DOHH2 (cell line): Measurements from ENCODE around the gene DCST1.

ENCODE experiments used
- H3F3A ChIP-seq: fragments of 200-600 bp; sonication (generic), shearing (Covaris generic); 2 replicates; pipeline ENCODE4 v1.6.0; 2016; ENCODE audit warnings: antibody characterized with exemption, mild to moderate bottlenecking; ENCODE audit not compliant: control insufficient read depth, insufficient read depth
- H3K27ac ChIP-seq: fragments of 200-600 bp; sonication (generic); 2 replicates; pipeline ENCODE4 v1.5.1; 2014; ENCODE audit warnings: low read depth, mild to moderate bottlenecking, low read length, moderate library complexity
- H3K27me3 ChIP-seq: fragments of 200-600 bp; sonication (generic); 2 replicates; pipeline ENCODE4 v1.6.1; 2014; ENCODE audit warnings: mild to moderate bottlenecking, low read length, mixed read lengths; ENCODE audit not compliant: control insufficient read depth
- H3K36me3 ChIP-seq: fragments of 200-600 bp; sonication (generic); 2 replicates; pipeline ENCODE4 v1.6.1; 2014; ENCODE audit warnings: mild to moderate bottlenecking, low read length, moderate library complexity, mixed read lengths; ENCODE audit not compliant: control insufficient read depth
- H3K4me1 ChIP-seq: fragments of 200-600 bp; sonication (generic); 2 replicates; pipeline ENCODE4 v1.6.1; 2014; ENCODE audit warnings: mild to moderate bottlenecking, low read length, mixed read lengths; ENCODE audit not compliant: control insufficient read depth
- H3K4me2 ChIP-seq: fragments of 200-600 bp; sonication (generic); 2 replicates; pipeline ENCODE4 v1.6.0; 2014; ENCODE audit warnings: mild to moderate bottlenecking, low read length, moderate library complexity
- H3K4me3 ChIP-seq: fragments of 200-600 bp; sonication (generic); 2 replicates; pipeline ENCODE4 v1.5.1; 2014; ENCODE audit warnings: mild to moderate bottlenecking, low read length, mixed read lengths
- H3K79me2 ChIP-seq: fragments of 200-600 bp; sonication (generic); 2 replicates; pipeline ENCODE4 v1.6.1; 2014; ENCODE audit warnings: mild to moderate bottlenecking, low read length, mixed read lengths; ENCODE audit not compliant: control insufficient read depth
- H3K9me2 ChIP-seq: fragments of 200-600 bp; sonication (generic); replicated peaks from 2 replicates; pipeline ENCODE4 v1.6.1; 2014; ENCODE audit warnings: mild to moderate bottlenecking, low read length, mixed read lengths; ENCODE audit not compliant: control insufficient read depth
- H3K9me3 ChIP-seq: fragments of 200-600 bp; sonication (generic); 2 replicates; pipeline ENCODE4 v1.6.1; 2014; ENCODE audit warnings: antibody characterized with exemption, low read length, mixed read lengths; ENCODE audit not compliant: control insufficient read depth, insufficient read depth
- H4K20me1 ChIP-seq: fragments of 200-600 bp; sonication (generic); 2 replicates; pipeline ENCODE4 v1.6.0; 2014; ENCODE audit warnings: low read depth, mild to moderate bottlenecking, antibody characterized with exemption, low read length, moderate library complexity; ENCODE audit not compliant: control insufficient read depth, insufficient read depth
- CTCF ChIP-seq: fragments of 200-600 bp; sonication (generic); IDR thresholded peaks from one replicate; pipeline ENCODE4 v1.5.1; 2014; ENCODE audit warnings: antibody characterized with exemption, mild to moderate bottlenecking, low read depth, low read length; ENCODE audit not compliant: poor library complexity, severe bottlenecking
- EZH2phosphoT487 ChIP-seq: fragments of 200-600 bp; sonication (generic); IDR thresholded peaks from 2 replicates; pipeline ENCODE4 v1.6.1; 2017; ENCODE audit warnings: borderline replicate concordance, mild to moderate bottlenecking, antibody characterized with exemption, low read length, moderate library complexity, mixed read lengths

The DCST1 gene

GRCh38 chr1:155030899-155031298 lies 2.7 kb upstream of the DCST1 start:
- Histone ChIP-seq H3K4me2 (no peak overlapping the region), H3K4me3 (no peak overlapping the region), H3K27me3 (peaks cover 13% of the 10 kb centered on the region), H3K4me1 (no peaks in the 10 kb centered on the region), H4K20me1 (no peaks in the 10 kb centered on the region), H3K36me3 (no peaks in the 10 kb centered on the region), H3K27ac (no peak overlapping the region), H3K79me2 (no peaks in the 10 kb centered on the region), H3F3A (no peaks in the 10 kb centered on the region), H3K9me2 (no peaks in the 10 kb centered on the region), H3K9me3 (no peaks in the 10 kb centered on the region)
- TF ChIP-seq EZH2phosphoT487, result no peak
- TF ChIP-seq CTCF, result no peak

- H3K4me1 ChIP-seq, result no peaks in the 10 kb centered on the region
- H3K9me2 ChIP-seq, result no peaks in the 10 kb centered on the region
- peaks cover 16% of the 10 kb centered on the region for H3K27me3 ChIP-seq
- H3K27ac ChIP-seq, result no peak overlapping the region
- no peak for TF ChIP-seq EZH2phosphoT487
- H3K4me3 ChIP-seq, result no peak overlapping the region
- no peaks in the 10 kb centered on the region for H4K20me1 ChIP-seq
- no peaks in the 10 kb centered on the region for H3F3A ChIP-seq
- H3K36me3 ChIP-seq, result no peaks in the 10 kb centered on the region
- H3K4me2 ChIP-seq, result no peak overlapping the region
- H3K9me3 ChIP-seq, result no peaks in the 10 kb centered on the region
- no peaks in the 10 kb centered on the region for H3K79me2 ChIP-seq
These were observed 738 bp upstream of the DCST1 start for GRCh38 chr1:155032886-155033285.

- Histone ChIP-seq H3K79me2 (no peaks in the 10 kb centered on the region), H3K27ac (no peak overlapping the region), H3F3A (no peaks in the 10 kb centered on the region), H3K27me3 (peaks cover 28% of the 10 kb centered on the region), H4K20me1 (no peaks in the 10 kb centered on the region), H3K4me1 (no peaks in the 10 kb centered on the region), H3K4me3 (no peak overlapping the region), H3K9me2 (no peaks in the 10 kb centered on the region), H3K36me3 (no peaks in the 10 kb centered on the region), H3K4me2 (no peak overlapping the region), H3K9me3 (no peaks in the 10 kb centered on the region)
- TF ChIP-seq CTCF (no peak), EZH2phosphoT487 (no peak)
These were observed 939 bp downstream of the DCST1 start for GRCh38 chr1:155034318-155035208.

- H3K79me2 ChIP-seq, result no peaks in the 10 kb centered on the region
- TF ChIP-seq EZH2phosphoT487 (no peak), CTCF (no peak)
- H3K9me2 ChIP-seq, result no peaks in the 10 kb centered on the region
- no peak overlapping the region for H3K27ac ChIP-seq
- H4K20me1 ChIP-seq, result no peaks in the 10 kb centered on the region
- peaks cover 31% of the 10 kb centered on the region for H3K27me3 ChIP-seq
- no peaks in the 10 kb centered on the region for H3K4me1 ChIP-seq
- no peak overlapping the region for H3K4me2 ChIP-seq
- H3K9me3 ChIP-seq, result no peaks in the 10 kb centered on the region
- H3K36me3 ChIP-seq, result no peaks in the 10 kb centered on the region
- no peak overlapping the region for H3K4me3 ChIP-seq
- H3F3A ChIP-seq, result no peaks in the 10 kb centered on the region
These were observed 2.3 kb downstream of the DCST1 start for GRCh38 chr1:155035936-155036335.
